Measurements from ENCODE around the gene IL10RB. TPM values are rescaled to one million over a fixed set of nuclear protein-coding genes. Genes with fewer than 3 reads are reported as not detected.

The IL10RB gene
- total RNA-seq, 3 donors from 2014 or later = 31.0 to 39.5 (median 31.8) TPM

GRCh38 chr21:33254766-33255165 is 11.4 kb upstream of the IL10RB start:
- intact Hi-C loops (cut with DNase I; ENCODE audit: low total_unique reads) = loop anchor here (10.0 kb wide), 1 partner anchor 190 kb away; no protein-coding TSS in a partner anchor
- Histone ChIP-seq H3K4me1 (no peaks in the 10 kb centered on the region), H3K36me3 (no peaks in the 10 kb centered on the region), H3K27ac (no peak overlapping the region), H3K4me3 (no peak overlapping the region), H3K9me3 (no peaks in the 10 kb centered on the region), H3K27me3 (no peaks in the 10 kb centered on the region)
- DNase-seq (ENCODE audit: low spot score in 2 of 2) = no peak
- no peak for TF ChIP-seq POLR2AphosphoS5 (IDR thresholded peaks at IDR 0.05)
- no peak for TF ChIP-seq CTCF (IDR thresholded peaks at IDR 0.05)
- TF ChIP-seq POLR2A (IDR thresholded peaks at IDR 0.05) = no peak

GRCh38 chr21:33255404-33255803 is 10.8 kb upstream of the IL10RB start:
- Histone ChIP-seq H3K4me1 (no peaks in the 10 kb centered on the region), H3K9me3 (no peaks in the 10 kb centered on the region), H3K36me3 (no peaks in the 10 kb centered on the region), H3K27ac (no peak overlapping the region), H3K27me3 (no peaks in the 10 kb centered on the region), H3K4me3 (no peak overlapping the region)
- TF ChIP-seq POLR2AphosphoS5 (IDR thresholded peaks at IDR 0.05) = no peak
- TF ChIP-seq POLR2A (IDR thresholded peaks at IDR 0.05) = no peak
- TF ChIP-seq CTCF (IDR thresholded peaks at IDR 0.05) = no peak
- intact Hi-C loops (cut with DNase I; ENCODE audit: low total_unique reads) = loop anchor here (10.0 kb wide), 1 partner anchor 189 kb away; no protein-coding TSS in a partner anchor
- DNase-seq (ENCODE audit: low spot score in 2 of 2) = no peak

- H3K9me3 ChIP-seq = no peaks in the 10 kb centered on the region
- no peak for TF ChIP-seq CTCF (IDR thresholded peaks at IDR 0.05)
- TF ChIP-seq POLR2A (IDR thresholded peaks at IDR 0.05) = no peak
- no peak for TF ChIP-seq POLR2AphosphoS5 (IDR thresholded peaks at IDR 0.05)
- no peaks in the 10 kb centered on the region for H3K27me3 ChIP-seq
- no peak for DNase-seq (ENCODE audit: low spot score in 2 of 2)
- H3K36me3 ChIP-seq = no peaks in the 10 kb centered on the region
- no peak overlapping the region for H3K27ac ChIP-seq
- intact Hi-C loops (cut with DNase I; ENCODE audit: low total_unique reads) = loop anchor here (10.0 kb wide), 1 partner anchor 189 kb away; no protein-coding TSS in a partner anchor
- H3K4me3 ChIP-seq = no peak overlapping the region
- no peaks in the 10 kb centered on the region for H3K4me1 ChIP-seq
Measured at GRCh38 chr21:33256019-33256418, 10.1 kb upstream of the IL10RB start.

GRCh38 chr21:33257094-33257803 is 8.9 kb upstream of the IL10RB start:
- H3K4me1 ChIP-seq = no peaks in the 10 kb centered on the region
- H3K9me3 ChIP-seq = no peaks in the 10 kb centered on the region
- H3K27me3 ChIP-seq = no peaks in the 10 kb centered on the region
- DNase-seq (ENCODE audit: low spot score in 2 of 2) = no peak
- no peak overlapping the region for H3K4me3 ChIP-seq
- H3K27ac ChIP-seq = no peak overlapping the region
- intact Hi-C loops (cut with DNase I; ENCODE audit: low total_unique reads) = loop anchor here (10.0 kb wide), 1 partner anchor 188 kb away; no protein-coding TSS in a partner anchor
- TF ChIP-seq POLR2A (IDR thresholded peaks at IDR 0.05) (no peak), CTCF (IDR thresholded peaks at IDR 0.05) (no peak), POLR2AphosphoS5 (IDR thresholded peaks at IDR 0.05) (no peak)
- no peaks in the 10 kb centered on the region for H3K36me3 ChIP-seq

- intact Hi-C loops (cut with DNase I; ENCODE audit: low total_unique reads) = loop anchor here (10.0 kb wide), 1 partner anchor 186 kb away; no protein-coding TSS in a partner anchor
- TF ChIP-seq CTCF (IDR thresholded peaks at IDR 0.05) = no peak
- no peak for TF ChIP-seq POLR2AphosphoS5 (IDR thresholded peaks at IDR 0.05)
- no peak for TF ChIP-seq POLR2A (IDR thresholded peaks at IDR 0.05)
- H3K4me3 ChIP-seq = no peak overlapping the region
- DNase-seq (ENCODE audit: low spot score in 2 of 2) = no peak
- H3K4me1 ChIP-seq = no peaks in the 10 kb centered on the region
- H3K9me3 ChIP-seq = no peaks in the 10 kb centered on the region
- H3K27me3 ChIP-seq = no peaks in the 10 kb centered on the region
- no peak overlapping the region for H3K27ac ChIP-seq
- no peaks in the 10 kb centered on the region for H3K36me3 ChIP-seq
Measured at GRCh38 chr21:33258475-33258874, 7.7 kb upstream of the IL10RB start.

Measured in breast epithelium (tissue), 4 donors.